IgD-negative memory B cell (primary cell): ENCODE data around the gene VGLL2. TPM values are rescaled to one million over a fixed set of nuclear protein-coding genes. Genes with fewer than 3 reads are reported as not detected.
A peak's percentile ranks its signal among the peaks of the same experiment; 100 is the strongest.
"Not testable (repeated sequence)": the region's sequence is repeated elsewhere in the genome, so short reads cannot be mapped to it uniquely, and the experiment has no call there.

Experiments used
- H3K27ac Mint-ChIP-seq, 3 donors: one replicate each; pipeline ENCODE4 v1.8.0; 2020 to 2022; ENCODE audit warnings: mild to moderate bottlenecking in 3 of 3, mixed read lengths in 3 of 3, moderate library complexity in 1 of 3
- H3K27me3 Mint-ChIP-seq: one replicate; pipeline ENCODE4 v1.8.0; 2021; ENCODE audit warnings: mixed read lengths
- H3K36me3 Mint-ChIP-seq: one replicate; pipeline ENCODE4 v1.8.0; 2020; ENCODE audit warnings: mild to moderate bottlenecking, mixed read lengths
- H3K4me1 Mint-ChIP-seq, 3 donors: one replicate each; pipeline ENCODE4 v1.8.0; 2020 to 2022; ENCODE audit warnings: mixed read lengths in 3 of 3, mild to moderate bottlenecking in 1 of 3
- H3K4me3 Mint-ChIP-seq, 4 donors: one replicate each; pipeline ENCODE4 v1.8.0; 2020 to 2022; ENCODE audit warnings: mild to moderate bottlenecking in 4 of 4, mixed read lengths in 4 of 4, moderate library complexity in 3 of 4
- H3K9me3 Mint-ChIP-seq, 3 donors: one replicate each; pipeline ENCODE4 v1.8.0; 2020 to 2021; ENCODE audit warnings: mixed read lengths in 3 of 3, mild to moderate bottlenecking in 1 of 3
- polyA plus RNA-seq: library from polyadenylated mRNA; unstranded; fragments of 300-500 nt; fragmentation: Illumina TruSeq; gene quantifications from one replicate; pipeline ENCODE4 v1.2.3, GENCODE V29; 2021

The VGLL2 gene, protein sequence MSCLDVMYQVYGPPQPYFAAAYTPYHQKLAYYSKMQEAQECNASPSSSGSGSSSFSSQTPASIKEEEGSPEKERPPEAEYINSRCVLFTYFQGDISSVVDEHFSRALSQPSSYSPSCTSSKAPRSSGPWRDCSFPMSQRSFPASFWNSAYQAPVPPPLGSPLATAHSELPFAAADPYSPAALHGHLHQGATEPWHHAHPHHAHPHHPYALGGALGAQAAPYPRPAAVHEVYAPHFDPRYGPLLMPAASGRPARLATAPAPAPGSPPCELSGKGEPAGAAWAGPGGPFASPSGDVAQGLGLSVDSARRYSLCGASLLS
- polyA plus RNA-seq, result not detected

DNA sequence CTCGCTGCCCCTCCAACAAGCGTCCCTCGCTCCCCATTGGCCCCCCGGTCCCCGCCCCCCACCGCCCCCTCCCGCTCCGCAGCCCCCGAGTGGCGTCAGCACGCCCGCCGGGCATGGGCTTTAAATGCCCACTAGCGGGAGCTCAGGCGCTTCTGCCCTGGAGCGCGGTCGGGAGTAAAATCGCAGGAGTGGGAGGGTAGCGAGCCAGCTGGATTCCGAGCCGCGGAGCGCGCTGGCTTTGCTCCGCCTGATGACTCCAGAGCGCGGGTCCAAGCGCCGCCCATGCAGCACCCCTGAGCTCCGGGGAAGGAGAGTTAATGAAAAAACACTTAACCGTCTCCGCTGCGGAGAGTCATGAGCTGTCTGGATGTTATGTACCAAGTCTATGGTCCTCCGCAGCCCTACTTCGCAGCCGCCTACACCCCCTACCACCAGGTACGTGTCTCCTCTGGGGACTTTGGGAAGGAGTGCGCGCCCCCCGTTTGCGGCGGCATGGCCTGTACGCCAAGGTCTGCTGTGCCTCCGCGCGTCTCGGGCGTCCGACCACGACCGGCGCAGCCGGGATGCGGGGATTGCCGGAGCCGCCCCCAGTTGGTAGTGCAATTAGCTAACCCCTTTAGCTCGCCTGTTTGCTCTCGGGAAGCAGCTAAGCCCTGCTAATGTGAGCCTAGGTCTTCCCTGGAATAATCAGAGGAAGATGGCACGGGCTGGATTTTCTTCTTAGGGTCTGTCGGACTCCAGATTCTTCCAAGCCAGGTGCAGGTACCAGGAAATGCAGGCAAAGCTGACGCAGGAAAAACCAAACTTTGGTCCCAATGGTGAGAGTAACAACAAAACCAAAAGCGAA lies at the start of gene VGLL2:
Gene VGLL2 (plus strand): TSS at position 149 of the 847 bp plus-strand sequence. CDS start 206 bp downstream, at position 355.
- no peaks in the 10 kb centered on the region for H3K9me3 Mint-ChIP-seq
- no peaks in the 10 kb centered on the region for H3K36me3 Mint-ChIP-seq
- H3K27ac Mint-ChIP-seq, result no peak within 1 kb of the TSS
- H3K27me3 Mint-ChIP-seq, result peaks cover 63% of the 10 kb centered on the region
- peaks cover 4 to 13% (median 7%) of the 10 kb centered on the region in 3 donors for H3K4me1 Mint-ChIP-seq
- peak within 1 kb of the TSS in 3 of 4 donors; percentile 58 to 86 (median 75) for H3K4me3 Mint-ChIP-seq

DNA sequence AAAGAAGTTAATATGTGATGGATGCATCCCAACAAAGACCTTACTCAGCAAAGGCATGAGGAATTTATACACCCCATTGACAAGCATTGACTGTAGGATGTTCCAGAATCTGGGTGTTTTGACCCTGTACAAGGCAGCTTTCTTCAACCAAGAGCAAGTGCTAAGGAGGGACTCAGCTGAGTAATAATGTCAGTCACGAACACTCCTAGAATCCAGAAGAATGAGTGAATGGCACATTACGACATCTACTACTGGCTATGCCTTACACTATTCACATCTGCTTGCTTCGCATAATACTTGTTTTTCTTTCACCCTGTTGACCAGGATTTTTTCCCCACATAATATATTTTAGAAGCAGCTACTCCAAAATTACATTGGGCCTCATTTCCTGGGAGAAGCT lies 42.5 kb upstream of the VGLL2 start:
- Mint-ChIP-seq H3K9me3 (peaks cover 0 to 1% (median 0%) of the 10 kb centered on the region in 3 donors), H3K27ac (no peak overlapping the region), H3K36me3 (no peaks in the 10 kb centered on the region), H3K4me3 (no peak overlapping the region), H3K4me1 (no peaks in the 10 kb centered on the region), H3K27me3 (peaks cover 1% of the 10 kb centered on the region)

DNA sequence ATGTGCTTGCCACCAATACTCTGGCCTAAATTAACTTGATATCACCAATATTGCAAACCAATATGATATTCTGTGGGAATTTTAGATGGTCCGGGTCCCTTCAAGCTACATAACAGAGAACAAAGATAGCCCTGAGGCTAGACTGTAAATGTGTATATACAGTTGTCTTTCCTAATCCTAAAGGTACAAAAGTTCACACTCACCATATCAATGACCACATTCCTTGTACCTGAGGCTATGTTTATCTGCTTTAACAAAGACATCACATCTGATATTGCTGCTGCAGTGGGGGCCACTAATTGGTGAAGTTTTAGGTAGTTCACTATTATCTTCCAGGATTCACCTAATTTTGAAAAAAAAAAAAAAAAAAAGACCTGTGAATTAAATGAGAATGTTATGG lies 38.6 kb upstream of the VGLL2 start:
- H3K27me3 Mint-ChIP-seq, result no peaks in the 10 kb centered on the region
- H3K4me3 Mint-ChIP-seq, result no peak overlapping the region
- H3K36me3 Mint-ChIP-seq, result no peaks in the 10 kb centered on the region
- no peaks in the 10 kb centered on the region for H3K4me1 Mint-ChIP-seq
- H3K9me3 Mint-ChIP-seq, result peaks cover 3 to 7% (median 6%) of the 10 kb centered on the region in 3 donors
- no peak overlapping the region for H3K27ac Mint-ChIP-seq

DNA sequence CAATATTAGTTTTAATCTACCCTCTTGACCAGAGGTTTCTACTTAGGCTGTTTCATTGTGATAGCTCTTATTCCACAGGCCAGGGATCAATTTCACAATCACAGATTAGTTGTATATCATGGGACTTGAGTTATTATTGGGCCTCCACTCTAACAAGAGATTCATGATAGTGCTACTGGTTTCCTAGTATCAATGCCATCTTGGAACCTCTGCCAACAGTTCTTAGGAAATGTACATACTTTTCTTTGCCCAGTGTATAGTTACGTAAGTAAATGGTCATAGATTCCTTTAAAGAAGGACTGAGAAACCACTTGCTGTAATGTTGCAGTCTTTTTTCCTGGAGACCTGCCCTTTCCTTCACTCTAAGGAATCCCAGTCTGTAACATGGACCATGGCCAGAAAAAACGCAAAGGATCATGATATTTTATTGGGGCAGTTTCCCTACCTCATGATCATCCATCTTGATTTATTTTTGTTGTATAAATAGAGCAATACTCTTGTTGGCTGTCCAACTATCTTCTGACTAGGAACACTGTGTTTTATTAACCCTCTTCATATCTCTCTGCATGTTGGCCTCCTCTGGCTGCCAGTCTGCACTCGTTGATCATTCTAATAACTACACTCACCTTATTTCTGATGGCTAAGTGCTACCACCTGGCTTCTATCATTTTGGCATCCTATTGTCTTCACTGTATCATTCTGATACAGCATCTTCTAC lies 38.0 kb upstream of the VGLL2 start:
- H3K4me3 Mint-ChIP-seq, result no peak overlapping the region
- peaks cover 3 to 7% (median 6%) of the 10 kb centered on the region in 3 donors for H3K9me3 Mint-ChIP-seq
- no peaks in the 10 kb centered on the region for H3K27me3 Mint-ChIP-seq
- H3K27ac Mint-ChIP-seq, result no peak overlapping the region
- H3K36me3 Mint-ChIP-seq, result no peaks in the 10 kb centered on the region
- no peaks in the 10 kb centered on the region for H3K4me1 Mint-ChIP-seq

DNA sequence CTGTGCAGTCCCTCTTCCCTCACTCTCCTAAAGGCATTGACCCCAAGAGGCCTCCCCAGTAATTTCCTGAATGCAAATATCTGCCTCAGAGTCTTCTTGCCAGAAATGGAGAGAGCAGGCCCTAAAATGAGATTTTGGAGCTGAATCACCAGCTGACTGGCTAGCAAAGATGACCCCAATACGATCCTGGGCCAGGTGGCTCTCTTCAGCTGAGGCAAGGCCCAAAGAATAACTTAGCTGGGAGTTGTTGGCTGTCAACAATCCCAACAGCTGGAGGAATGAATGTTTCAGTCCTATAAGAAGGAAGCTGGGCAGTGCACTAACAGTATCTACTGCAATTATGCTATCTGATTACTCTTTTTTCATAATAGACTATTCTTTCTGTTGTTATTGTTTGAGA lies 37.2 kb upstream of the VGLL2 start:
- Mint-ChIP-seq H3K4me1 (no peaks in the 10 kb centered on the region), H3K4me3 (no peak overlapping the region), H3K27me3 (no peaks in the 10 kb centered on the region), H3K9me3 (peaks cover 3 to 7% (median 6%) of the 10 kb centered on the region in 3 donors), H3K36me3 (no peaks in the 10 kb centered on the region), H3K27ac (no peak overlapping the region)

DNA sequence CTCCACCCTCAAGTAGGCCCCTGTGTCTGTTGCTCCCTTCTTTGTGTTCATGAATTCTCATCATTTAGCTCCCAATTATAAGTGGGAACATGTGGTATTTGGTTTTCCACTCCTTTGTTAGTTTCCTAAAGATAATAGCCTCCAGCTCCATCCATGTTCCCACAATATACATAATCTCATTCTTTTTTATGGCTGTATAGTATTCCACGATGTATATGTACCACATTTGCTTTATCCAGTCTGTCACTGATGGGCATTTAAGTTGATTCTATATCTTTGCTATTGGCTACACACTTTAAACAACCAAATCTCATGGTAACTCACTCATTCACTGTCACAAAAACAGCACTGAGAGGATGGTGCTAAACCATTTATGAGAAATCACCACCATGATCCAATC lies 35.5 kb upstream of the VGLL2 start:
- H3K27ac Mint-ChIP-seq, result no peak overlapping the region

DNA sequence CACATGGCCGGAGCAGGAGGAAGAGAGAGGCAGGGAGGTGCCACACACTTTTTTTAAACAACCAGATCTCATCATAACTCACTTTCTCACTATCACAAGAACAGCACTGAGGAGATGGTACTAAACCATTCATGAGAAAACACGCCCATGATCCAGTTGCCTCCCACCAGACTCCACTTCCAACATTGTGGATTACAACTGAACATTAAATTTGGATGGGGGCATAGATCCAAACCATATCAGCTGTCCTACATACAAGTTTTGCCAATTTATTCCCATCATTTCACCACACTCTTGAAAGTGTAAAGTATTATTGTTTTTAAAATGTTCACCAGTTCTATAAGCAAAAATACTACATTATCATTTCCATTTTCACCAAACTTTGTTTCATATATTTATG lies 33.9 kb upstream of the VGLL2 start:
- Mint-ChIP-seq H3K9me3 (peaks cover 3 to 9% (median 4%) of the 10 kb centered on the region in 3 donors), H3K27ac (no peak overlapping the region), H3K4me1 (no peaks in the 10 kb centered on the region), H3K27me3 (peaks cover under 1% of the 10 kb centered on the region), H3K4me3 (no peak overlapping the region), H3K36me3 (no peaks in the 10 kb centered on the region)

More for the DNA sequence above, 35.5 kb upstream of the VGLL2 start:
- Mint-ChIP-seq H3K4me3 (no peak overlapping the region), H3K9me3 (peaks cover 3 to 7% (median 6%) of the 10 kb centered on the region in 3 donors), H3K27me3 (no peaks in the 10 kb centered on the region), H3K36me3 (no peaks in the 10 kb centered on the region), H3K4me1 (no peaks in the 10 kb centered on the region)

DNA sequence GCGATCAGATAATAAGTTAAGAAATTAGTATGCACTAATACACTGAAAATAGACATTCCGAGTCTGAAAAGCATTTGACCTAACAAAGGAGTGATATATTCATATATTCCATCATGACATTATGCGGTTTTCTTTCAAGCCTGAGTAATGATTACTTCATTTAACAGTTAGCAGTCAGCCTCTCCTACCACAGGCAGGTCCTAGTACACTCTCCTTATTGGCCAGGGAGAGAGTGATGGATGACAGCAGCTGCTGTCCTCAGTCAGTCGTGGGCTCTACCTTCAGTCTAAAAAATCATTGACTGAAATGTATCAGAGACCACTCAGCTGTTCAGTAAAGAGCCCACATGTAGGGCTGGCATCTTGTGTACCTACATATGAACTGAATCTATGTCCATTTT lies 33.2 kb upstream of the VGLL2 start:
- Mint-ChIP-seq H3K36me3 (no peaks in the 10 kb centered on the region), H3K27me3 (peaks cover 2% of the 10 kb centered on the region), H3K4me1 (no peaks in the 10 kb centered on the region), H3K4me3 (no peak overlapping the region), H3K9me3 (peaks cover 3 to 9% (median 4%) of the 10 kb centered on the region in 3 donors), H3K27ac (no peak overlapping the region)

DNA sequence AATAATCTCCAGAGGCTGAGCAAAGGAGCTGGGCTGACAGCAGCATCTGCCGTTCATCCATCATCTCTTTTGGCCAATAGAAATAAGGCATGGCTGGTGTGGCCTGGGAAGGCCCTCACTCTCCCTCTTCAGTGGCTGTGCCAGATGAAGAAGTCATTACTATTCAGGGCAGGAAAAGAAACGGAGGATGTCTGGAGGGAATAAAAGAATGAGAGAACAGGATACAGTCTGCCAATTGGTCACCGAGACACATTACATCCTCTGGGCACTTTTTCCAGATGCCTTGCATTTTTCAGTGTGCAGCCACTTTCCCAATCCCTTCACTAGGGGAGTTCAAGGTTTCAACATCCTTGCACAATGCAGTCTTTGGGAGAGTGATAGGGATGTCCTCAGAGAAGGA lies 32.2 kb upstream of the VGLL2 start:
- Mint-ChIP-seq H3K27me3 (peaks cover 2% of the 10 kb centered on the region), H3K27ac (no peak overlapping the region), H3K4me1 (no peaks in the 10 kb centered on the region), H3K36me3 (no peaks in the 10 kb centered on the region), H3K4me3 (no peak overlapping the region), H3K9me3 (peaks cover 3 to 9% (median 4%) of the 10 kb centered on the region in 3 donors)

DNA sequence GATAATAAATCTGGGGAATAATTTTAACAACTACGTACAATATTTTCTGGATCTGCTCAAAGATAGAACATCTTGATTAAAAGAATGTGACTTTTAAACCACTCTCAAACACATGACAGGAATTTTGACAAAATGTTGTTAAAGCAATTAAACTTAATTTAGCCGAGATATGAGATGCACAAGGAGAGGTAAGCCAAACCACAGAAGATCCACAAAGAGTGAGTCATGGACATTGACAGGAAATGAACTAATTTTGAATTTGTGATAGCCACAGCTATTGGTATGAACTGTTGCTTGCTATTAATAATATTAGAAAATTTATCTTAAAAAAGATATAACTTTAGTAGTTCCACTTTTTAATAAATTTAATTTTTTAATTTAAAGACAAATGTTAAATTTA lies 27.8 kb upstream of the VGLL2 start:
- H3K9me3 Mint-ChIP-seq, result peaks cover 0 to 6% (median 3%) of the 10 kb centered on the region in 3 donors
- no peaks in the 10 kb centered on the region for H3K36me3 Mint-ChIP-seq
- no peak overlapping the region for H3K4me3 Mint-ChIP-seq
- H3K27ac Mint-ChIP-seq, result no peak overlapping the region
- H3K4me1 Mint-ChIP-seq, result no peaks in the 10 kb centered on the region
- peaks cover 4% of the 10 kb centered on the region for H3K27me3 Mint-ChIP-seq

DNA sequence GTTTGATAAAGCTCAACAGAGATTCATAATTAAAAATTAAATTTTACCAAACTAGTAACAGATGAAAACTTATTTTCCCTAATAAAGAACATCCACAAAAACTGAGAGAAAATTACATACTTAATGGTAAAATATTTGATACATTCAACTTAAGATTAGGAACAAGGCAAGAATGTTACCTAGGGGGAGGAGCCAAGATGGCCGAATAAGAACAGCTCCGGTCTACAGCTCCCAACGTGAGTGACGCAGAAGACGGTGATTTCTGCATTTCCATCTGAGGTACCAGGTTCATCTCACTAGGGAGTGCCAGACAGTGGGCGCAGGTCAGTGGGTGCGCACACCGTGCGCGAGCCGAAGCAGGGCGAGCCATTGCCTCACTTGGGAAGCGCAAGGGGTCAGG lies 20.8 kb upstream of the VGLL2 start:
- not testable (repeated sequence) for H3K9me3 Mint-ChIP-seq, H3K27ac Mint-ChIP-seq, H3K4me1 Mint-ChIP-seq, H3K27me3 Mint-ChIP-seq, H3K36me3 Mint-ChIP-seq
- H3K4me3 Mint-ChIP-seq, result peak overlapping the region in 1 of 4 donors; percentile 90

DNA sequence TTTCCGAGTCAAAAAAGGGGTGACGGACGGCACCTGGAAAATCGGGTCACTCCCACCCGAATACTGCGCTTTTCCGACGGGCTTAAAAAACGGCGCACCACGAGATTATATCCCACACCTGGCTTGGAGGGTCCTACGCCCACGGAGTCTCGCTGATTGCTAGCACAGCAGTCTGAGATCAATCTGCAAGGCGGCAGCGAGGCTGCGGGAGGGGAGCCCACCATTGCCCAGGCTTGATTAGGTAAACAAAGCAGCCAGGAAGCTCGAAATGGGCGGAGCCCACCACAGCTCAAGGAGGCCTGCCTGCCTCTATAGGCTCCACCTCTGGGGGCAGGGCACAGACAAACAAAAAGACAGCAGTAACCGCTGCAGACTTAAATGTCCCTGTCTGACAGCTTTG lies 20.4 kb upstream of the VGLL2 start:
- H3K9me3 Mint-ChIP-seq, H3K27ac Mint-ChIP-seq, H3K36me3 Mint-ChIP-seq, H3K27me3 Mint-ChIP-seq, H3K4me1 Mint-ChIP-seq: not testable (repeated sequence)
- H3K4me3 Mint-ChIP-seq, result peak overlapping the region in 1 of 4 donors; percentile 90

DNA sequence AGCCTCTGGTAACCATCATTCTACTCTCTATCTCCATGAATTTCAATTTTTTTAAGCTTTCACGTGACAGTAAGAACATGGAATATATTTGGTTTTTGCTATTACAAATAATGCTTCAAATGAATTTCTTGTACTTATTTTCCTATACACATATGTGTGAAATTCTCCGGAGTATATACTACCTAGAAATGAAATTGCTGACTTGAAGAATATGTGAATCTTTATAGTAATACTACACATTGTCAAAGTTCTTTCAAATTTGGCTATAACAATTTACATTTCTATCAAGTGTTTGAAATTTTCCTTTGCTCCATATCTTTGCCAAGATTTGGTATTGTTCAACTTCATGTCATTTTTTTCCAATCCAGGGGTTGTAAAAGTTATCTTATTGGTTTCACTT lies 11.6 kb upstream of the VGLL2 start:
- H3K4me1 Mint-ChIP-seq, result no peaks in the 10 kb centered on the region
- H3K9me3 Mint-ChIP-seq, result peaks cover 0 to 1% (median 0%) of the 10 kb centered on the region in 3 donors
- H3K36me3 Mint-ChIP-seq, result no peaks in the 10 kb centered on the region
- no peak overlapping the region for H3K4me3 Mint-ChIP-seq
- no peak overlapping the region for H3K27ac Mint-ChIP-seq
- no peaks in the 10 kb centered on the region for H3K27me3 Mint-ChIP-seq

DNA sequence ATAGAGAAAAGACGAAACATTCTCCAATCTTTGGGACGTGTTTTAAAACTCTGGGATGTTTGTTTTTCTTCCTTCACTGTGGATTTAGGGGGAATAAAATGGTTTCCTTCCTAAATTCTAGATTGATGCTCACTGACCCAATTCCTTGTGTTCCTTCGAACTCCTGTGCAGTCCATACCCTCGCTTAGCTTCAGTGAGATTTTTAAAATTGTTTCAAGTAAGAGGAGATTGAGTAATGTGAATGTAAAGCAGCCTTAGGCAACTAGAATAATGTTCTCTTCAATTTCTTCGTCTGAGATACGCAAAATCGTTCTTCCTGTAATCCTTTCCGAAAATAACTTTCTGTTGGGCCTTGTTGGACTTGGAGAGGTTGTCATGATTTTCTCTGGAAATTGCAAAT lies 2.6 kb upstream of the VGLL2 start:
- H3K4me3 Mint-ChIP-seq, result no peak overlapping the region

DNA sequence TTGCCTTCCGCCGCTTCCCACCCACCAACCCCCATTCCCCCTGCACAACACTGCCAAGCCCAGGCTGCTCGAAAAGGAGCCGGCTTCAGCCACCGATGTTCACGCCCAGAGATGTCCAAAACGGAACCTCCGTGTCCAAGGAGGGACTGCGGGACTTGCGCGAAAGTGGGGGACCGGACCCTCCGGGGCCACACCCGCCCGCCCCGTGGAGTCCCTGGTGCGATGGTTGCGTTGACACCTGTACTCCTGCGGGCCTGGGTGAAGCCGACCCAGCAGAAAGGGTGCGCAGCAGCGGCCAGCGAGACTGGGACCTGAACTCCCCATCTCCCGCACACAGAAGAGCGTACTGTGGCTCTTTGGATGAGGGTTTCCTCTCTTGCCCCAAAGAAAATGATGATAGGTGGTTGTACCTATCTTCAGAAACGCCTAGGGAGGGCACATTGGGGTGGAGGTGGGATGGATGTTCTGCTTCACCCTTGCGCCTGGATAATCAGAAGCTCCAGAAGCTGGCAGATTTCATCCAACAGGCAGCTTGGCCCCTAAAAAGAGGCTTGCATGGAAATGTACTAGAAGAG lies 1.9 kb upstream of the VGLL2 start:
- H3K36me3 Mint-ChIP-seq, result no peaks in the 10 kb centered on the region
- peaks cover 54% of the 10 kb centered on the region for H3K27me3 Mint-ChIP-seq
- H3K4me1 Mint-ChIP-seq, result peaks cover 4 to 10% (median 7%) of the 10 kb centered on the region in 3 donors
- H3K4me3 Mint-ChIP-seq, result peak overlapping the region in 1 of 4 donors; percentile 60
- H3K27ac Mint-ChIP-seq, result no peak overlapping the region
- H3K9me3 Mint-ChIP-seq, result no peaks in the 10 kb centered on the region

More for the DNA sequence above, 2.6 kb upstream of the VGLL2 start:
- Mint-ChIP-seq H3K27me3 (peaks cover 47% of the 10 kb centered on the region), H3K27ac (no peak overlapping the region), H3K9me3 (no peaks in the 10 kb centered on the region), H3K36me3 (no peaks in the 10 kb centered on the region), H3K4me1 (peaks cover 4 to 10% (median 7%) of the 10 kb centered on the region in 3 donors)
